ENCODE data around the gene ALS2CL. TPM values are rescaled to one million over a fixed set of nuclear protein-coding genes. Genes with fewer than 3 reads are reported as not detected.

ALS2CL gene
- total RNA-seq, 1 experiment from 2014 or later: 4.9 TPM

DNA sequence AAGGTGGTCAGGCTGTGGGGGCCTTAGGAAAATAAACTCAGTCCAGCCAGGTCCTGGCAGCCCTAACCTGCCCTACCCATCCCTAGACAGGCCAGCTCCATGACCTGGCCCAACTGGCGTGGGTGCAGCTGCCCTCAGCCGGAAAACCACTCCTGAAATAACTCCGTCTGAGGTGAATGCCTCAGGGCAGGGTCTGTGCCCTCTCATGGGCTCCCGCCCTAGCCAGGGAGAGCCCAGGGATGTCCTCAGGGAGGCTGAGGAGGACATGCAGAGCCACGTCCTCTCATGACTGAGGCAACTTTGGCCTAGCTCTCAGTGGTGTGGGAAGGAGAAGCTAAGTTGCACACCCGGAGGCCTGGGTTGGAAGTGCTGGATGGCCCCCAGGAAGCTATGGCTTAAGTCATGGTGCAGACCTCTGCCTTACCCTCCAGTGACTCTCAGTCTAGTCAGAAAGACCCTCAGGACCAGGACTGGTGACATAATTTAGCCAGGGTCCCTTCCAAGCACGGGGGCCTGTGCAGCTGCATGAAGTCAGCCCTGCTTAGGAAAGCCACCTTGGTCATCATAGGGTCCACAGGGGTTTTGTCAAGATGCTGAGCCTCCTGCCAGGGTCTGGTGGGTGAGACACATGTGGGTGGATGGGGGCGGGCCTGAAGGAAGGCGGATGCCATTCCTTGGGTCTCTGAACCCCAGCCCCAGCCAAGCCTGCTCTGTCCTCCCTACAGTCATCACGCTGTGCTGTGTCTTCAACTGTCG lies 15.1 kb upstream of the ALS2CL start:
- H2BK15ac ChIP-seq (ENCODE audit: low read depth, low read length): no peak overlapping the region
- Mint-ChIP-seq H3K4me3 (no peak overlapping the region), H3K9me3 (no peaks in the 10 kb centered on the region), H3K36me3 (ENCODE audit: insufficient read depth in 1 of 3, low read depth in 3 of 3) (no peaks in the 10 kb centered on the region), H3K27ac (no peak overlapping the region), H3K27me3 (ENCODE audit: low read depth) (peaks cover 6% of the 10 kb centered on the region), H3K4me1 (peaks cover 11 to 15% of the 10 kb centered on the region in 2 experiments)
- WGBS (ENCODE audit: extremely low coverage, insufficient read length, low lambda C conversion rate): no CpG with 5 or more reads among the region's 11 CpGs
- no peaks in the 10 kb centered on the region for H3K4me1 ChIP-seq (ENCODE audit: insufficient read depth, low read length)
- no peak overlapping the region for H2BK5ac ChIP-seq (ENCODE audit: insufficient read length, low read length)
- no peak overlapping the region for H3K18ac ChIP-seq (ENCODE audit: insufficient read length, low read depth, low read length)
- no peak overlapping the region for H4K91ac ChIP-seq (ENCODE audit: insufficient read length, low read depth, low read length)
- no peaks in the 10 kb centered on the region for H3K79me1 ChIP-seq (ENCODE audit: insufficient read depth, low read depth, low read length, poor library complexity, severe bottlenecking)
- H4K5ac ChIP-seq (ENCODE audit: insufficient read length, low read depth, low read length): no peak overlapping the region
- no peak overlapping the region for H2AFZ ChIP-seq (ENCODE audit: low read length)
- no peak overlapping the region for H3K27ac ChIP-seq (ENCODE audit: insufficient read length, low read depth, low read length)
- no peak overlapping the region for H4K8ac ChIP-seq (replicated peaks; ENCODE audit: insufficient read length, low read depth, low read length)
- H4K20me1 ChIP-seq (ENCODE audit: control insufficient read depth, insufficient read depth, insufficient read length): no peaks in the 10 kb centered on the region
- H3K23me2 ChIP-seq (ENCODE audit: insufficient read length, low read depth, low read length, poor library complexity, severe bottlenecking): no peaks in the 10 kb centered on the region
- H2BK120ac ChIP-seq (ENCODE audit: low read depth, low read length, poor library complexity, severe bottlenecking): no peak overlapping the region
- no peak overlapping the region for H3K4ac ChIP-seq (ENCODE audit: low read depth, low read length)
- TF ChIP-seq, protein P1, sequence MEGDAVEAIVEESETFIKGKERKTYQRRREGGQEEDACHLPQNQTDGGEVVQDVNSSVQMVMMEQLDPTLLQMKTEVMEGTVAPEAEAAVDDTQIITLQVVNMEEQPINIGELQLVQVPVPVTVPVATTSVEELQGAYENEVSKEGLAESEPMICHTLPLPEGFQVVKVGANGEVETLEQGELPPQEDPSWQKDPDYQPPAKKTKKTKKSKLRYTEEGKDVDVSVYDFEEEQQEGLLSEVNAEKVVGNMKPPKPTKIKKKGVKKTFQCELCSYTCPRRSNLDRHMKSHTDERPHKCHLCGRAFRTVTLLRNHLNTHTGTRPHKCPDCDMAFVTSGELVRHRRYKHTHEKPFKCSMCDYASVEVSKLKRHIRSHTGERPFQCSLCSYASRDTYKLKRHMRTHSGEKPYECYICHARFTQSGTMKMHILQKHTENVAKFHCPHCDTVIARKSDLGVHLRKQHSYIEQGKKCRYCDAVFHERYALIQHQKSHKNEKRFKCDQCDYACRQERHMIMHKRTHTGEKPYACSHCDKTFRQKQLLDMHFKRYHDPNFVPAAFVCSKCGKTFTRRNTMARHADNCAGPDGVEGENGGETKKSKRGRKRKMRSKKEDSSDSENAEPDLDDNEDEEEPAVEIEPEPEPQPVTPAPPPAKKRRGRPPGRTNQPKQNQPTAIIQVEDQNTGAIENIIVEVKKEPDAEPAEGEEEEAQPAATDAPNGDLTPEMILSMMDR (conservative IDR thresholded peaks at IDR 0.05): no peak; the same call in 2 of the 3 replicates
- H3K4me2 ChIP-seq (ENCODE audit: insufficient read depth, insufficient read length, low read length): no peak overlapping the region
- no peak overlapping the region for H3T11ph ChIP-seq (ENCODE audit: low read length)
- no peaks in the 10 kb centered on the region for H3K79me2 ChIP-seq (ENCODE audit: insufficient read depth, low read length)
- H3K9me3 ChIP-seq (ENCODE audit: control insufficient read depth, low read depth, low read length): no peaks in the 10 kb centered on the region
- H3K9ac ChIP-seq (ENCODE audit: extremely low read depth, insufficient read length, low read length): no peak overlapping the region
- no peak for DNase-seq
- H2AK5ac ChIP-seq (ENCODE audit: insufficient read length, low read length): no peak overlapping the region
- H3K14ac ChIP-seq (ENCODE audit: insufficient read depth, low read length): no peak overlapping the region; the same call in 1 of the 2 replicates
- H3K56ac ChIP-seq (ENCODE audit: insufficient read length, low read depth, low read length): no peak overlapping the region
- H3K27me3 ChIP-seq (ENCODE audit: insufficient read depth, low read length): peaks cover 2% of the 10 kb centered on the region; the same call in 1 of the 2 replicates
- no peak overlapping the region for H3K23ac ChIP-seq (ENCODE audit: insufficient read length, low read depth, low read length)
- H2BK20ac ChIP-seq (ENCODE audit: low read depth, low read length, poor library complexity, severe bottlenecking): no peak overlapping the region
- no peak overlapping the region for H2BK12ac ChIP-seq (ENCODE audit: insufficient read length, low read depth, low read length)
